Measurements from ENCODE around the gene CCDC102B.
"Not testable (repeated sequence)": the region's sequence is repeated elsewhere in the genome, so short reads cannot be mapped to it uniquely, and the experiment has no call there.

Gene CCDC102B

GRCh38 chr18:68984342-68984741 lies 186.5 kb downstream of the CCDC102B start:
- no peak for DNase-seq

- DNase-seq = no peak
Observed at GRCh38 chr18:68985172-68985820, 187.4 kb downstream of the CCDC102B start.

GRCh38 chr18:68991286-68991685 lies 193.4 kb downstream of the CCDC102B start:
- no peak for DNase-seq

- no peak for DNase-seq
Observed at GRCh38 chr18:68992719-68993482, 195.0 kb downstream of the CCDC102B start.

GRCh38 chr18:68995675-68996074 lies 197.8 kb downstream of the CCDC102B start:
- no peak for DNase-seq

DNA sequence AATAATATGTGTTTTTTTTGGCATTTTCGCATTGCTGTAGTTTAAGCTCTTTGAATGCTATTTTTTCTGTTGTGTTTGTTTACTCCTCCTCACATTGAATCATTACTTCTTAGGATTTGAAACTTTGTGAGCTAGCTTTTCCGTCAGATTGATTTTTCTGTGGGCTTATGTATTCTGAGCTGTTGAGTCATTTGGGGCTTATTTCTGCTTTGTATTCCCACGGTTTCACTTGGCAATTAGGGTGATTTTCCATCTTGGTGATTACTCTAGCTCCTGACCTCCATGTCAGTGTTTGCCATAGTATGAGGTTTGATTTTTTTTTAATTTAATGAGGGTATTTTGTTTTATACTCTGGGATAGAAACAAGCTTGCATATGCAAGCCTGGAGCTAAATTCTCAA lies 200.0 kb downstream of the CCDC102B start:
- DNase-seq = no peak

DNA sequence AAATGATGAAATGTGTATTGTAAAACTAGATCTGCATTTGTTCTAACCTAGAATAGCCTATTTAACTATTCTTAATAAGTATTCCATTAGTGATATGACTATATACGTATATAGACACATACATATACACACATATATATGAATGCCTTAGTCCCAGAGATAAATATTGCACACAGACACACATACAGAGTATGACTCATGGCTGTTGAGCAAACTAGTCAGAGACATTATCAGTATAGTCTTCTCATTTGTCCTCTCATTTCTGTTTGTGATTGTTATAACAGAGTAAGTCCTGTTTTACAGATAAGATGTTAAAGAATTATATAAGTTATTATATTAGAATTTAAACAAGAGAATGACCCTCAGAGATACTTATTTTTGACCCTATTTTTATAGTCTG lies 202.5 kb downstream of the CCDC102B start:
- DNase-seq = no peak

DNA sequence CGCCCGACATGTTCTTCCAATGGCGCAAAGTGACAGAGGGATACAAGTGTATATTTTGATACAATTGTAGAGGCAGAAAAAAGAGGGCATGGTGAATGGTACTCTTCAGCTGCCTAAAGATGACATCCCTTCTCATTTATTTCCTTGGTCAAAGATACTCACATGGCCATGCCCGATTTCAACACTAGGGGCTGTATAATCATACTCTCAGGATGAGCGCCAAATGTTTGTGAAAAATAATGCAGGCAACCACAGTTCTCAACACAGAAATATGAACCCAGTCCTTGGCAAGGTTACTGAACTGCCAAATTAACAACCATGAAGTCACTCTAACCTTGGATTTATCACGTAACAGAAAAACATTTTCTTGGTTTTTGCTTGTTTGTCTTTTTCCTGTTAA lies 204.4 kb downstream of the CCDC102B start:
- DNase-seq = no peak

- not testable (repeated sequence) for DNase-seq
Observed at GRCh38 chr18:69006212-69006611, 208.3 kb downstream of the CCDC102B start.

DNA sequence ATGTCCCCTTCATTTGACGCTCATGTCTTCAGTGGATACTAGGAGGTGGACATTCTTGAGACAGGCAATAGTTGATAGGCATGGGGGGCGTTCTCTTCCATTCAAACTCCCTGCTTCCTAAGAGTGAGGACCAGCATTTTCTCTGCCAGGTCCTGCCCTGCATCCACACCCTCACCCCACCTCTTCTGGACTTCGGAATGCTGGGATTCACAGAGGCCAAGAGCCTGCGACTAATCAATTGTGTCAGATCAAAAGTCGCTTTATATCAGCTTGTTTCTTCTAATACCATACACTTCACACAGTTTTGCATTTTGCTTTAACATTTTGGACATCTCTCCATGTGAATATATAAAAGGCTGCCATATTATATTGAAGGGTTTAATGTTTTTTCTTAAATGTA lies 210.7 kb downstream of the CCDC102B start:
- no peak for DNase-seq

GRCh38 chr18:69021211-69021805 lies 223.4 kb downstream of the CCDC102B start:
- no peak for DNase-seq

GRCh38 chr18:69022426-69022825 lies 224.5 kb downstream of the CCDC102B start:
- DNase-seq = no peak

GRCh38 chr18:69031571-69031970 lies 233.7 kb downstream of the CCDC102B start:
- no peak for DNase-seq

DNA sequence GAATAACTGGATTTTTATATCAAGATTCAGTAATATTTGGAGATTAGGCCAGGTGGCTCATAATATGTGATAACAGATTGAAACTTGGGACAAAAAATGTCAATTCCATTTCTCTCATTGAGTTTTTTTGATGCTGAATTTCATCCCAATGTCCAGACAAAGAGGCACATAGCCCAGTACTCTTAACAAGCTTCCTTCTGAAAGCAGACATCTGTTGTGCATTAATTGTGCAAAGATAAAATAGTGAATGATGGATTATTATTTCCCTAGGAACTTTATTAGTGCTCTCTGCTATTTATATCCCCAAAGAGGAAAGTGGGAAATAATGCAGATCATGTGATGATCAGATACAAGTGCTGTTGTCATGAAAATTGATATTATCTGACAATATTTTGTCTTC lies 234.1 kb downstream of the CCDC102B start:
- DNase-seq = no peak

- no peak for DNase-seq
Observed at GRCh38 chr18:69035756-69036155, 237.9 kb downstream of the CCDC102B start.

GRCh38 chr18:69044215-69044614 lies 246.3 kb downstream of the CCDC102B start:
- no peak for DNase-seq

DNA sequence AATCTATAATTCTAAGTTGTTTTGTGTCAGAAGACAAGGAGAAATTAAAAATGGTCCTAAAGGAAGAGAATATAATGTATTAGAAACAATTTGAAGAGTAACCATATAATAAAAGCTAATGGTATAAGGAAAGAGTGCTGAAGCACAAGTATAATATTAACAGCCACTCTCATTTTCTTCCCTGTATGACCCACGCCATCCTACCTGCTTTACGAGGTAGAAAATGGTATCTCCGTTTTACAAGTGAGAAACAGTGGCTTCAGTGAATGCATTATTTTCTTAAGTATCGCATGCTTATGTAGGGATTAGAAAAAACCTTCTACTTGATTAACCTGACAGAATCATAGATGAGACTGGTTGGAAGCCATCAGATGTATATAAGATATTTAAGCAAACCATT lies 266.2 kb downstream of the CCDC102B start:
- DNase-seq = no peak

GRCh38 chr18:69067048-69067447 lies 269.2 kb downstream of the CCDC102B start:
- no peak for DNase-seq

GRCh38 chr18:69071680-69072079 lies 273.8 kb downstream of the CCDC102B start:
- no peak for DNase-seq

DNA sequence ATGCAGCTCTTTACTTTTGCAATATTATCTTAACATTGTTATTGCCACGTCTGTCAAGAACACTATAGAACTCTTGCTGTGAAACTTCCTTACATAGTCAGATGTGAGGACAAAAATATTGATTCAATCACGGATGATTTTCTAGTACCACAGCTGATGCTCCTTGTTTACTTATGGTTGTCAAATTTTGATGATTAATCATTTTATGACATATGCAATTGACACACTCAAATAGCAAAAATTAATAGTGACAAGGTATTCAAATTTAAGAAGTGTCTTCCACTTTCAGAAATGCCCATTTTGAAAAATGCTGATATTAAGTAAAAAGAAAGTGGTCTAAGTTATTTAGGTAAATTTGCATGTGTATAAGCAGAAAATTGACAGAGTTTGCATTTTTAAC lies 284.0 kb downstream of the CCDC102B start:
- DNase-seq = no peak

GRCh38 chr18:69082499-69082898 lies 284.6 kb downstream of the CCDC102B start:
- no peak for DNase-seq

- DNase-seq = no peak
Observed at GRCh38 chr18:69085951-69086350, 288.1 kb downstream of the CCDC102B start.

DNA sequence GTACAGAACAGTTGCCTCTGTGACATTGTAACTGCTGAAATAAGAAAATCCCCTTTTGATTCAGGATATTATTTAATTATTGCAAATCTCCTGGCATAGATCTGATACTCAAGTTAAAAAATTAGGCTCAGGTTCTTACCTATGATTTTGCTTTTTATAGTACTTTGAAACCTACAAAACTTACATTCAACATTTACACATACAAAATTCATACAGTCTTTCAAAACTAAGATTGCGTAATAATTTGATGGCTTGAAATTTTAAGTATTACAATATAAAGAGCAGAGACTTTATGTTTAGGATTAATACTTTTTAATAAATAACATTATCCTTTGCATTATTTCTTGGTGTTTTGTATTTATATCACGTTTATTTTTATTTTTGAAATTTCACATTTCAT lies 291.1 kb downstream of the CCDC102B start:
- no peak for DNase-seq

DNA sequence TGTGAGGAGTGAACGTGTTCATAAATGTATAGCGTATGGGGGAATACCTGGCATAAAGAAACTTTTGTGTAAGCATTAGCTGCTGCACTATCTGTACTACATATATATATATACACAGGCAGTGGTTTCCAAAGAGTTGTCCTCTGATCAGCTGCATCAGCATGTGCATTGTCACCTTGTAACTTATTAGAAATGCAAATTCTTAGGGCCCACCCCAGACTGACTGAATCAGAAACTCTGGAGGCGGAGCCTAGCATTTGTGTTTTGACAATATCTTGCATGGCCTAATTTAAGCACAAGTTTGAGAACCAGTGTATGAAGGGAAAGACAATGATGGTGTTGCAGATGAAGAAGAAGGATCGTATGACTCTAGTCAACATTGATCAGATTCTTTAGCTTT lies 299.5 kb downstream of the CCDC102B start:
- DNase-seq = no peak
